Measurements from ENCODE around the gene PTPRT. TPM values are rescaled to one million over a fixed set of nuclear protein-coding genes. Genes with fewer than 3 reads are reported as not detected.

Gene PTPRT
- total and polyA plus RNA-seq, 10 of the 15 experiments (the other 5 are each of a cell fraction or from before 2014, with no cell fraction given): not detected

- H3K4me1 ChIP-seq (ENCODE audit: control insufficient read depth, insufficient read depth, low read length): no peaks in the 10 kb centered on the region
- FAIRE-seq: no peak
- SMC1A ChIA-PET (ENCODE audit: uncharacterized antibody, unreplicated experiment): no interaction called here
- H3K4me3 ChIP-seq: no peak overlapping the region
- H3K4me2 ChIP-seq (ENCODE audit: control insufficient read depth, insufficient read depth): no peak overlapping the region
- CTCF ChIA-PET: no interaction called here
- H3K9ac ChIP-seq (ENCODE audit: control insufficient read depth, insufficient read depth, low read length): no peak overlapping the region
- no peak for ATAC-seq
- POLR2A ChIA-PET: no interaction called here
- H4K20me1 ChIP-seq (ENCODE audit: control insufficient read depth, insufficient read depth): no peaks in the 10 kb centered on the region
- in situ Hi-C loops (cut with MboI) (loop anchor here (25.0 kb wide), 1 partner anchor 808 kb away; no protein-coding TSS in a partner anchor), intact Hi-C loops (cut with micrococcal nuclease; ENCODE audit: unreplicated experiment) (no loop called here)
- H3K27me3 ChIP-seq (replicated peaks in 1 of 2; ENCODE audit: control insufficient read depth in 2 of 2, insufficient read depth in 2 of 2, low read length in 1 of 2): no peaks in the 10 kb centered on the region
- no peaks in the 10 kb centered on the region for H3K79me2 ChIP-seq (ENCODE audit: control insufficient read depth, insufficient read depth, low read length)
- RAD21 ChIA-PET (ENCODE audit: unreplicated experiment): no interaction called here
- H2AFZ ChIP-seq (ENCODE audit: control insufficient read depth, low read depth, low read length): no peak overlapping the region
- BruUV-seq (replicated peaks): no TSS peak
- H3K9me3 ChIP-seq (replicated peaks; ENCODE audit: control insufficient read depth, insufficient read depth, low read length): no peaks in the 10 kb centered on the region
- no peak overlapping the region for H3K27ac ChIP-seq (ENCODE audit: control insufficient read depth, insufficient read depth)
- no peaks in the 10 kb centered on the region for H3K36me3 ChIP-seq (ENCODE audit: control insufficient read depth in 2 of 2, insufficient read depth in 2 of 2, low read length in 1 of 2)
- TF ChIP-seq STAT1 (conservative IDR thresholded peaks at IDR 0.05) (no peak), RAD51 (IDR thresholded peaks at IDR 0.05) (no peak), ZBED1 (IDR thresholded peaks at IDR 0.05; ENCODE audit: borderline replicate concordance) (no peak), IRF4 (IDR thresholded peaks at IDR 0.05; ENCODE audit: low read depth, low read length) (no peak), ESRRA (IDR thresholded peaks at IDR 0.05; ENCODE audit: low read length) (no peak), EED (IDR thresholded peaks at IDR 0.05; ENCODE audit: low read depth) (no peak), MXI1 (IDR thresholded peaks at IDR 0.05; ENCODE audit: low read depth, low read length) (no peak), ZNF622 (IDR thresholded peaks at IDR 0.05) (no peak), SRF (IDR thresholded peaks at IDR 0.05; ENCODE audit: low read depth in 2 of 2, low read length in 2 of 2) (no peak), ZBTB11 (CRISPR knock-in tag; IDR thresholded peaks at IDR 0.05) (no peak), ATF7 (IDR thresholded peaks at IDR 0.05; ENCODE audit: low read depth) (no peak), TBL1XR1 (IDR thresholded peaks at IDR 0.05; ENCODE audit: low read depth, low read length) (no peak), HCFC1 (IDR thresholded peaks at IDR 0.05; ENCODE audit: low read length) (no peak), MEF2B (IDR thresholded peaks at IDR 0.05; ENCODE audit: partially characterized antibody, poor library complexity, severe bottlenecking) (no peak), SREBF1 (IDR thresholded peaks at IDR 0.05; ENCODE audit: low read length) (no peak), KAT2A (conservative IDR thresholded peaks at IDR 0.05; ENCODE audit: control insufficient read depth, low read depth, low read length) (no peak), STAT3 (IDR thresholded peaks at IDR 0.05; ENCODE audit: low read depth, low read length) (no peak), TAF1 (IDR thresholded peaks at IDR 0.05; ENCODE audit: borderline replicate concordance, low read depth, low read length) (no peak)
- 45% methylated on average over 5 of the region's 5 CpGs for WGBS (ENCODE audit: insufficient coverage, insufficient replicate concordance, low lambda C conversion rate, missing lambda C conversion rate)
- DNase-seq (ENCODE audit: low read depth, low spot score): no peak
These were observed 644.8 kb downstream of the PTPRT start for GRCh38 chr20:42544926-42545325.
